H1 (cell line): Measurements from ENCODE around the gene DNAJC5G.

Source experiments
- EGR1 ChIP-seq: IDR thresholded peaks from 2 replicates; pipeline ENCODE4 v1.6.1; 2011; ENCODE audit warnings: low read depth, low read length, borderline replicate concordance
- POLR2AphosphoS5 ChIP-seq: IDR thresholded peaks from 2 replicates; pipeline ENCODE4 v1.6.1; 2011; ENCODE audit warnings: low read depth, low read length

DNA sequence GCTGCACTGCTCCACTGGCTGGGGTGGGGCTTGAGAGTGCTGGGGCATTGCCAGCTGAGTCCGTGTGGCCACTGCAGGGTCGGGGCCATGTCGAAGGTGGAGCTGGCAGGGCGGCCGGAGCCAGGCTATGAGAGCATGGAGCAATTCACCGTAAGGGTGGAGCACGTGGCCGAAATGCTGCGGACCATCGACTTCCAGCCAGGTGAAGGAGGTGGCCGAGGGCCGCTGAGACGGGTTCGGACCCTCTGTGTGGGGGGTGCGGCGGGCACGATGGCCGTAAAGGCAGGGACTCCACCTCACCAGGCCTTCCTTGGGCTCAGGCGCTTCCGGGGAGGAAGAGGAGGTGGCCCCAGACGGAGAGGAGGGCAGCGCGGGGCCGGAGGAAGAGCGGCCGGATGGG, 30.9 kb downstream of the DNAJC5G start:
- no peak for TF ChIP-seq EGR1
- TF ChIP-seq POLR2AphosphoS5 = no peak
